Endothelial cell of umbilical vein (primary cell): ENCODE data around the gene LRRC73. TPM values are rescaled to one million over a fixed set of nuclear protein-coding genes. Genes with fewer than 3 reads are reported as not detected.

Experiments
- BruUV-seq: library from RNA; stranded (reverse); fragments of 400-500 nt; replicated peaks from 2 replicates; lab custom pipeline; 2021; lab: Mats Ljungman, UMichigan
- CTCF ChIA-PET: fragments of 300-600, 350-600 bp; sonication (Branson Sonifier 250); formaldehyde crosslinking; loops from one replicate; lab custom pipeline; 2021; ENCODE audit warnings: antibody characterized with exemption, inconsistent platforms; lab: Charles Lee
- POLR2A ChIA-PET: fragments of 300-600, 350-600 bp; sonication (Branson Sonifier 250); formaldehyde crosslinking; loops from one replicate; lab custom pipeline; 2021; ENCODE audit warnings: antibody characterized with exemption, inconsistent platforms; lab: Charles Lee
- DNase-seq: peaks from one replicate; pipeline ENCODE4 v3.0.0-alpha.2; 2011; ENCODE audit warnings: low read depth, low spot score
- FAIRE-seq: peaks from 2 replicates; lab custom pipeline; 2011; peaks lifted over from hg19 to GRCh38; lab: Jason Lieb, UNC
- H2AFZ ChIP-seq: 2 replicates; pipeline ENCODE4 v1.6.0; 2012; ENCODE audit warnings: low read depth, low read length, control low read depth, inconsistent platforms
- H3K27ac ChIP-seq: 2 replicates; pipeline ENCODE4 v1.5.1; 2011; ENCODE audit warnings: low read depth, mild to moderate bottlenecking, control low read depth, low read length, moderate library complexity; ENCODE audit not compliant: insufficient read depth
- H3K27me3 ChIP-seq, 2 experiments: 2 replicates each; pipeline versions ENCODE4 v1.6.0 to v1.6.1; 2011; ENCODE audit warnings: low read length in 2 of 2, mixed read lengths in 1 of 2; ENCODE audit not compliant: control insufficient read depth in 2 of 2, insufficient read depth in 2 of 2
- H3K36me3 ChIP-seq, 2 experiments: 2 replicates in 1 of 2; 3 replicates in 1 of 2; pipeline ENCODE4 v1.5.1; 2011; ENCODE audit warnings: low read length in 2 of 2, mild to moderate bottlenecking in 1 of 2, moderate library complexity in 1 of 2; ENCODE audit not compliant: control insufficient read depth in 2 of 2, insufficient read depth in 2 of 2; ENCODE audit errors: extremely low read depth in 1 of 2
- H3K4me1 ChIP-seq: 3 replicates; pipeline ENCODE4 v1.5.1; 2011; ENCODE audit warnings: mild to moderate bottlenecking, low read length; ENCODE audit not compliant: control insufficient read depth, insufficient read depth; ENCODE audit errors: extremely low read depth
- H3K4me2 ChIP-seq: 2 replicates; pipeline ENCODE4 v1.6.1; 2011; ENCODE audit warnings: low read length, control low read depth, mixed read lengths; ENCODE audit not compliant: insufficient read depth
- H3K4me3 ChIP-seq, 3 experiments: fragments of 200-600 bp in 1 of 3; sonication (generic), shearing (Covaris generic) in 1 of 3; replicated peaks in 1 of 3; 2 replicates each; pipeline ENCODE4 v1.5.1; 2011 to 2016; ENCODE audit warnings: control low read depth in 3 of 3, low read length in 3 of 3, mild to moderate bottlenecking in 2 of 3, inconsistent platforms in 1 of 3, low read depth in 1 of 3, moderate library complexity in 1 of 3; ENCODE audit not compliant: insufficient read depth in 1 of 3
- H3K79me2 ChIP-seq: 2 replicates; pipeline ENCODE4 v1.6.0; 2012; ENCODE audit warnings: low read length, inconsistent platforms; ENCODE audit not compliant: control insufficient read depth, insufficient read depth
- H3K9ac ChIP-seq: replicated peaks from 2 replicates; pipeline ENCODE3; 2011; ENCODE audit warnings: low read length, control low read depth; ENCODE audit not compliant: insufficient read depth; ENCODE audit errors: extremely low read depth
- H3K9me1 ChIP-seq: replicated peaks from 3 replicates; pipeline ENCODE4 v1.6.0; 2011; ENCODE audit warnings: mild to moderate bottlenecking, low read length; ENCODE audit not compliant: control insufficient read depth, insufficient read depth; ENCODE audit errors: extremely low read depth
- H3K9me3 ChIP-seq: replicated peaks from 2 replicates; pipeline ENCODE4 v1.5.1; 2012; ENCODE audit warnings: low read length, inconsistent platforms; ENCODE audit not compliant: control insufficient read depth, insufficient read depth
- H4K20me1 ChIP-seq: replicated peaks from 2 replicates; pipeline ENCODE3; 2011; ENCODE audit warnings: mild to moderate bottlenecking, low read length; ENCODE audit not compliant: control insufficient read depth, insufficient read depth; ENCODE audit errors: extremely low read depth
- CTCF ChIP-seq, 2 donors: IDR thresholded peaks; 1 replicate in 1 of 2; 2 replicates in 1 of 2; pipeline ENCODE4 v1.5.1; 2011; ENCODE audit warnings: low read length in 2 of 2, mild to moderate bottlenecking in 2 of 2, moderate library complexity in 2 of 2, control low read depth in 1 of 2, inconsistent platforms in 1 of 2, low read depth in 1 of 2; ENCODE audit not compliant: insufficient read depth in 1 of 2; ENCODE audit errors: extremely low read depth in 1 of 2
- FOS ChIP-seq: IDR thresholded peaks from 2 replicates; pipeline ENCODE4 v1.6.1; 2011; ENCODE audit warnings: mild to moderate bottlenecking, low read length, moderate library complexity, borderline replicate concordance; ENCODE audit not compliant: insufficient read depth
- GATA2 ChIP-seq: IDR thresholded peaks from 2 replicates; pipeline ENCODE4 v1.7.0; 2011; ENCODE audit warnings: low read depth, mild to moderate bottlenecking, moderate library complexity, mixed read lengths, low read length; ENCODE audit not compliant: insufficient read length, insufficient read depth
- MAX ChIP-seq: IDR thresholded peaks from 2 replicates; pipeline ENCODE4 v1.6.1; 2011; ENCODE audit not compliant: insufficient read depth, insufficient read length
- dilution Hi-C: fragments of 300-500 bp; cut with MboI; formaldehyde crosslinking; loops from one replicate; pipeline ENCODE4 v1.15.0; 2019; ENCODE audit warnings: low sequenced_read_pairs; ENCODE audit not compliant: extremely low pct_ligation_motif_present
- intact Hi-C: fragments of 100-400 bp; cut with micrococcal nuclease; formaldehyde crosslinking; loops from one replicate; pipeline ENCODE4 v1.10.0; 2022
- polyA plus RNA-seq, 4 experiments: library from polyadenylated mRNA; depleted of rRNA in 3 of 4; stranded (reverse) in 3 of 4; unstranded in 1 of 4; fragments of >200 nt; gene quantifications; 2 replicates each; pipeline versions ENCODE4 v1.2.1 to v1.2.3, GENCODE V29; 2011 to 2012; ENCODE audit warnings: missing spikeins in 1 of 4
- total RNA-seq: library from RNA; stranded (reverse); gene quantifications from 2 replicates; pipeline ENCODE4 v1.2.3, GENCODE V29; 2021

The LRRC73 gene
- total and polyA plus RNA-seq, 2 donors (not counting 3 experiments of a cell fraction or from before 2014, with no cell fraction given): 0.11 to 0.58 TPM

GRCh38 chr6:43478008-43478372, 32.2 kb downstream of the LRRC73 start:
- no TSS peak for BruUV-seq
- dilution Hi-C loops: no loop called here
- H3K9ac ChIP-seq: peak overlapping the region; percentile 86
- DNase-seq (no peak), FAIRE-seq (peak; percentile 74)
- peaks cover 9% of the 10 kb centered on the region for H3K4me1 ChIP-seq
- H3K79me2 ChIP-seq: peaks cover 16% of the 10 kb centered on the region
- H3K36me3 ChIP-seq: no peaks in the 10 kb centered on the region
- no peaks in the 10 kb centered on the region for H3K9me1 ChIP-seq
- H2AFZ ChIP-seq: peak overlapping the region; percentile 68
- no peaks in the 10 kb centered on the region for H3K9me3 ChIP-seq
- no peaks in the 10 kb centered on the region for H4K20me1 ChIP-seq
- H3K27ac ChIP-seq: peak overlapping the region; percentile 58
- peak overlapping the region; percentile 82 to 96 (median 91) for H3K4me3 ChIP-seq
- intact Hi-C loops: no loop called here
- POLR2A ChIA-PET: interaction anchor here (1.0 kb wide), 1 partner anchor 14 kb away, joined by 4 read pairs; no protein-coding TSS in a partner anchor
- no peaks in the 10 kb centered on the region for H3K27me3 ChIP-seq
- CTCF ChIA-PET: interaction anchor here (0.8 to 1.6 kb wide), 5 partner anchors 10 to 231 kb away, joined by 3 to 9 read pairs (median 4); no protein-coding TSS in a partner anchor
- peak overlapping the region; percentile 95 for H3K4me2 ChIP-seq
- no peak for TF ChIP-seq MAX
- TF ChIP-seq GATA2: no peak
- TF ChIP-seq FOS: no peak
- TF ChIP-seq CTCF (IDR thresholded peaks at IDR 0.05; ENCODE audit: extremely low read depth in 1 of 2, insufficient read depth in 1 of 2, low read depth in 1 of 2, low read length in 2 of 2): no peak
